Stimulated activated CD4-positive, alpha-beta T cell treated with anti-CD3 and anti-CD28 coated beads, Interleukin-12 subunit alpha, Interleukin-12 subunit beta, amount 100 ng/mL, for 4 hours (primary cell): ENCODE data around the gene PLPPR1.
"Not testable (repeated sequence)": the region's sequence is repeated elsewhere in the genome, so short reads cannot be mapped to it uniquely, and the experiment has no call there.

Experiments used
- DNase-seq: peaks from one replicate; pipeline ENCODE4 v3.0.0-alpha.2; 2020

PLPPR1 gene

DNA sequence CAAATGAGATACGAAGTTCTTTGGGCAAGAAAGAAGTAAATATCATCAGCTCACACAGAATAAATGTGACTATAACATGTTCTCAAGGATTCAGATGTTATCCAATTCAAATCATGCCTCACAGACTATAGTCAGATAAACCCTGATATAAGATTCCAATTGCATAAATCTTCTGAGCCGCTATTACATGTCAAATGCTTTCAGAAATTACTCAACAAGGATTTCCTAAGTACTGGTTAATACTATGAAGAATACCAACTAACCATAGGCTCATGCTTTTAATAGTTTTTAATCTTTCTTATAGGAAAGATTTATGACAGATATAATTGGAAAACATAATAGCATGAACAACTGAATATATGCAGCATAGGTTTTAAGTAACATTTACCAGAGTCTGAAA lies 282.7 kb downstream of the PLPPR1 start:
- DNase-seq = no peak

DNA sequence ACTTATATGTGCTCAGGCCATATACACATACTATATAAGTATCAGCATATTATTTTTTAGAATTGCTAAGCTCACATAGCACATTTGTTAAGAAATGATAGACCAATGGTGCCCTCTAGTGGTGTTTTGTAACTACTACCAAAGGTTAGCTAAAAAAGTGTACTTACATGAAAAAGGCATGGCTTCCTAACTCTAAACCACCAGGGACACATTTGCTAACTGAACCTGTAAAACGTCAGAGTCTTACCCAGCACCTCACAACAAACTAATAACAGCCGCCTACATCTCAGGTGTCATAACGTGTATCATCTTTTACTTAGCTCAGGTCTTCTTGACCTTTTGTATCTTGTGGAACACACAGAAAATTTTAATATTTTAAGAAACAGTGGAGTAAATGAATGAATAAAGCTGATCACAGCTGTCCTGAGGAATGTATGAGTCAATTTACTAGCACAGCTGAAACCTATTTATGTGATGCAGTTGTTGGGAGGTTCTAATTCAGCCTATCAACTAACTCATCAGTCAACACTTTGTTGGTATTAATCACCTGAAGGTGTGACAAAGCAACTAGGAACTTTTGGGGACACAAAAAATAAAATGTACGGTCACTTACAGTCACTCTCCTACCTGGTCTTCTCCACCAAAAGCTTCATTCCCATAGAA lies 283.4 kb downstream of the PLPPR1 start:
- no peak for DNase-seq

DNA sequence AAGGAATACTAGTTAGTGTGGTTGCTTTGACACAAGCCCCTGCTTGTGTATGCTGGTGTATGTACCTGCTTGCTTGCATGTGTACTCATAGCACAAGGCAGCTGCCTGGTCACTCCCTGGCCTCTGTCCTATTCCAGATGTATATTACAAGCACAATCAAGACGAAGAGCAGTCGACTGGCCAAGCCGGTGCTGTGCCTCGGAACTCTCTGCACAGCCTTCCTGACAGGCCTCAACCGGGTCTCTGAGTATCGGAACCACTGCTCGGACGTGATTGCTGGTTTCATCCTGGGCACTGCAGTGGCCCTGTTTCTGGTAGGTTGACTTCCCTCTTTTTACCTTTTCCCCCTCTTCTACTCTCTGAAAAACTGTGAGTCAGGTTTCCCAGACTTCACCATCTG lies 284.1 kb downstream of the PLPPR1 start:
- no peak for DNase-seq

DNA sequence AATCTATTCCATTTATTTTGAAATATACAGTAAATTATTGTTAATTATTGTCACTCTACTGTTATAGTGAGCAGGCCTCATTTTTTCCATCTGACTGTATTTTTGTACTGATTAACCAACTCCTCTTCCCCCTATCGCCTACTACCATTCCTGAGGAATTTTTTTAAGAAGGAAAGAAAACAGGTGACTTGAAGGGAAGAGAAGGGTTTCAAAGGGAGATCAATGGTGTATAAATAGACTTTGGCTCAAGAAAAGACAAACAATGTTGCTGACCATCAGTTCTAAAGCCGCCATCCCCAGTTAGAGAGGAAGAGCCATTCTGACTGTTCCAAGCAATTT lies 286.6 kb downstream of the PLPPR1 start:
- DNase-seq = no peak

- no peak for DNase-seq
These were observed 289.2 kb downstream of the PLPPR1 start for GRCh38 chr9:101317735-101318134.

- no peak for DNase-seq
These were observed 294.6 kb downstream of the PLPPR1 start for GRCh38 chr9:101323129-101323528.

GRCh38 chr9:101324245-101324804 lies 295.8 kb downstream of the PLPPR1 start:
- no peak for DNase-seq

DNA sequence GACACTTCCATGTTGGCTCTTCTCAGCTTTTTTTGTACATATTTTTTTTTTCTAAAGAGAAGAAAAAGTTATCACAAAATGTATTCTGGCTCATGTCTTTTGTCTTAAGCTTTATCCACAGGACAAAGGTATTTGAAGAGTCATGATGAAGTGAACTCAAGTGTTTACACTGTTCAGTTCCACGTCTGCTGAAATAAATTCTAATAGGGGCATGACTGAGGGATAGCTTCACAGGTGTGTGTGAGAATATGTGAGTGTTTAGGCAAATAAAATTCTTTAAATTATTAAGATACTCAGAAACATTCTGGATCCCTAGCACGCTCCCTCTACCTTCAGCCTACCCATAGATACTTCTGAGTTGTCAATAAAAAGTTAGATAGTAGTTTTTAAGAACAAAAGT lies 296.5 kb downstream of the PLPPR1 start:
- no peak for DNase-seq

DNA sequence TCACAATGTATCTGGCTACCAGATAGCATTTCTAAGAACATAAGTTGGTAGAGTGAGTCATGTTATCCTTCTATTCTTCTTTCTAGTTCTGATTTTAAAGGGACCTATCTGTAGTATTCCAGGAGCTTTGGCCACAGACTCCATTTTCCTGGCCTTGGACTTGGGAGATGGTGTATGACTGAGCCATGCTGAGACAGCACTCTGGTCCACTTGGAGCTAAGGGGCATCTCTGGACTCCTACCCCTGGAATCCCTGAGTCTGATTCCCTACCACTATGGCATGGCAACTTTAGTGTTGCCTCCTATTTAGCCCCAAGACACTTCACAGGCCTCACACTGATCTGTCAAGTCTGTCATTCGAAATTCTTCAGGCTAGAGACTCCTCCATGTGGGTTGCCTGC lies 297.5 kb downstream of the PLPPR1 start:
- no peak for DNase-seq

GRCh38 chr9:101326501-101326900 lies 298.0 kb downstream of the PLPPR1 start:
- no peak for DNase-seq

DNA sequence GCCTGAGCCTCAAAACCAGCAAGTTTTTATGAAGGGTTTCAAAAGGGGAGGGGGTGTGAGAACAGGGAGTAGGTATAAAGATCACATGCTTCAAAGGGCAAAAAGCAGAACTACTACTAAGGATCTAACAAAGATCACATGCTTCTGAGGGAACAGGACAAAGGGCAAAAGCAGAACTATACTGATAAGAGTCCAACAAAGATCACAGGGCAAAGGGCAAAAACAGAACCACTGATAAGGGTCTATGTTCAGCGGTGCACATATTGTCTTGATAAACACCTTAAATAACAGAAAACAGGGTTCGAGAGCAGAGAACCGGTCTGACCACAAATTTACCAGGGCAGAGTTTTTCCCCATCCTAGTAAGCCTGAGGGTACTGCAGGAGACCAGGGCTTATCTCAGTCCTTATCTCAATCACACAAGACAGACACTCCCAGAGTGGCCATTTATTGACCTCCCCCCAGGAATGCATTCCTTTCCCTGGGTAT lies 298.9 kb downstream of the PLPPR1 start:
- DNase-seq = not testable (repeated sequence)

- no peak for DNase-seq
These were observed 303.8 kb downstream of the PLPPR1 start for GRCh38 chr9:101332362-101332761.

DNA sequence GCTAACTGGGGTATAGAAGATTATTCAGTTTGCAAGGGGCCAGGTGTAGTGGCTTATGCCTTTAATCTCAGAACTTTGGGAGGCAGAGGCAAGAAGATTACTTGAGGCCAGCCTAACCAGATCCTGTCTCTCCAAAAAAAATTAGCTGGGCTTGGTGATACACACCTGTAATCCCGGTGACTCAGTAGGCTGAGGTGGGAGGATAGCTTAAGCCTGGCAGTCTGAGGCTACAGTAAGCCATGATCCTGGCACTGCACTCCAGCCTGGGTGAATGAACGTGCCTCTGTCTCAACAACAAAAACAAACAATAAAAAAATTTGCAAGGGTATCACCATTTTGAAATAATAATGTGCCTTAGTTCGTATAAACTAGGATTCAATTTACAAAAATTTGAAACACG lies 305.0 kb downstream of the PLPPR1 start:
- DNase-seq = no peak

DNA sequence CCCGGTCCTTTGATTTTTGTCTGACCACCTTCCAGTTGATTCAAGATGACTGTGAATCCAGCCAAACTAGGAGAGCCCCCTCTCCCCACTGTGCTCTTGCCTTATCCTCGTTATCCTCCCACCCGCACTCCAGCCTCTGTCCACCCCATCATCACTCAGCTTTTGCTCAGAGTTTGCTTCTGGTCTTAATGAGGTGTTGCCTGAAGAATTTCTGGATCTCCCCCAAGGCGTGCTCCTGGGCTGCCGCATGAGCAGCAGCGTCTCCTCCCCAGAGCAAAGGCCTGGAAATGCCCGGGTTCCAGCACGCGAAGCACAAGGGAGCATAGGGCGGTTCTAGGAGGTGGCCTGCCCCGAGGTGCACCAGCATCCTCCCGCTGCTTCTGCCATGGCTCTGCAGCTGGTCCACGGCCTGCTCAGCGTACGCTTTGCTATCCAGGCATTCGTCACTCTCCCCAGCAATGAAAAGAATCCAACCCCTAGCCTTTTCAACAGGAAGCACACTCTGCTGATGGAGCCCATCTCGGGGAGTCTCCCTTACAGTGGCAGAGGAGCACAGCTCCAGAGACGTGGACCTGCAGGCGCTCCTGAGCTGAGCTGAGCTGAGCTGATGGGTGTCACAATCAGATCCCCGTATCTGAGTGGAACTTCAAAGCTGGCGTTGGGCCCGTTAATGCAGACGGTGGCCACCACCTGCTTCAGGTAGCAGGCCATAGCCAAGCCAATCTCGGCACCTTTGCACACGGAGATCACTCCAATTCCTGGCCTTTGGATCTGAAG lies 305.6 kb downstream of the PLPPR1 start:
- DNase-seq = no peak

- DNase-seq = no peak
These were observed 307.6 kb downstream of the PLPPR1 start for GRCh38 chr9:101336091-101336490.

DNA sequence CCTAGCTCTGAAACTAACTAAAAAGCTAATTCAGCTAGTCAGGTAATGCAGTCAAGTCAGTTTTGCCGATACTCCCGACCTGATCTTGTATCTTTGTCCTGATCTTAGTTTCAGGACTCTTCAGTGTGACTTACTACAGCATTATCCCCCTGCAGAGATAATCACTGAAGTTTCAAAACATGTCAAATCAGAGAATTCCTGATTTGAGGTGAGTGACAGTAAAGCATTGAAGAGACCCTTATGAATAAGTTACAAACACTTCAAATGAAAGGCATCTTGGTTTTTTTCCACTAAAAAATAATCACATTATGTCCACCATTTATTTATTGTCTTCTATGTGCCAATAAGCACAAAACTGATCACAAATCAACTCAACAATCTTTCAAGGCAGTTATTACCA lies 308.7 kb downstream of the PLPPR1 start:
- no peak for DNase-seq

DNA sequence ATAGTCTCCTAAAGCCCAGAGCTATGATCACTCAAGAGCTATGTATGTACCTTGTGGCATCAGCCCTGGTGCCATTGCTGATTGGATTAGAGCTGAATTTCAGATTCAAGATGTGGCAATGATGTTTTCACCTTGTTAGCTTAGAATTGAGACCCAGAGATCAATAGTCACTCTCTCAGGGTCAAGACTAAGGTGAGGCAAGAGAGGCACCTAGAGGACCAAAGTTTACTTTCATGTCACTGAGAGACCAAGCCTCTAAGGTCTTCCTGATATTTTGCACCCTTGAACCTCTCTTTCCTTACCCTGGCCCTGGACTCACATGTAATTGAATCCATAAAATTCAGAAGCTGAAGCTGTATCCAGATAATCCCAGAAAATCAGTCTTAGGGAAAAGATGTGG lies 313.4 kb downstream of the PLPPR1 start:
- DNase-seq = no peak

DNA sequence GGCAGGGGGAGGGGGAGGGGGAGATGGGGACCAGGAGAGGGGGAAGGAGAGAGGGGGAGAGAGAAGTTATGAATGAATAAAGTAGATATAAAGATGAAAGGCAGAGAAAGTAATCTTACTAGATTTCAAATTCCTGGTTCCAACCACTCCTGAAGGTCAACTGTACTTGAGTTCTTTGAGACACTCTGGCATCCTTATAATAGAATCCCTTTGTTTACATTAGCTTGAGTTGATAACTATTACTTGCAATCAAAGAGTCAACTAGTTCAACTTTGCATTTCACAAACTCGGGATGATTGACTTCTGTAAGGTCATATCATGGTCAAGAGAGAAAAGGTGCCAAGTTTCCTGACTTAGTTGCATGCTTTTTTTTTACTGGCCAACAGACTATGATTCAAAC lies 314.1 kb downstream of the PLPPR1 start:
- no peak for DNase-seq

DNA sequence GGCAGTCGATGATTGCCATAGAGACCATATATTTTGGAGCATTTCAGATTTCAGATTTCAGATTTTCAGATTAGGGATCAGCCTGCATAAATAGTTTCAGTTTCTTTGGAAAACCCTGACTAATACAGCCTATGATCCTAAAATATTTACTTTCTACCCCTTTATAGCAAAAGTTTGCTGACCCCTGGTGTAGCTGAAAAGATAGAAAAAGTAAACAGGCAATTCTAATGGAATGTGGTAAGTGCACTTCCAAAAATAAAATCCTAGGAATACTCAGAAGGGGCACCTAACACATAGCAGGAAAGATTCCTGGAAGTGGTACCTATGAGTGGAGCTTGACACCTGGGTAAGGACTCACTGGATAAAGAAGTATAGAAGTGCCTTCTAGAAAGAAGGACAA lies 321.8 kb downstream of the PLPPR1 start:
- no peak for DNase-seq

DNA sequence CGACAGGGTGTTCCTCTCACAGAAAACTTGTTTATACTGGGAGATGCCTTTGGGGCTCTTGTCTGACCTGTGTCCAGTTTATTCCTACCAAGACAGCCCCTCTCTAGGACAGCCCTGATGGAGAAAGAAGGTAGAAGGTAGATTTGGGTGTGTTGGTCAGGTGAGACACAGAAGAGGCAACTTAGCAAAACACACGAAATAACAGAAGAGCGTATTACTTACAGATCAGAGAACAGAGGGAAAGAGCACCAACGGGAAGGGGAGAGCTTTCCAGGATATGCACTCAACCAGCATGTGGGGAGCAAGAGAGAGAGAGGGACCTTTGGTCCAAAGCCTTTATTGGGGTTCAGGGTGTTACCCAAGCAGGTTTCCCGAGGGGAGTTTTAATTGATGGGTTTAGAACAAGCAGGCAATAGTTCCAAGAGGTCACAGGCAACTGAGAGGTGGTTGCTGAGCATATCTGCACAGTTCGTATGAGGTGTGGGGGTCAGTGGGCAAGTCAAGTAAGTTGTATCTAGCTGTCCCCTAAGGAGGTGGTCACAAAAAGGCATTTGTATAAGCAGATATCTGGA lies 324.5 kb downstream of the PLPPR1 start:
- no peak for DNase-seq

- DNase-seq = no peak
These were observed 325.2 kb downstream of the PLPPR1 start for GRCh38 chr9:101353683-101354082.

GRCh38 chr9:101354143-101354764 lies 325.7 kb downstream of the PLPPR1 start:
- DNase-seq = no peak
